SW480 (cell line): ENCODE results near the gene ACOT7.

Source experiments
- DNase-seq: peaks from one replicate; pipeline ENCODE4 v3.0.0-alpha.2; 2016; ENCODE audit warnings: low spot score

The ACOT7 gene

GRCh38 chr1:6360517-6361070 is 33.0 kb downstream of the ACOT7 start:
- no peak for DNase-seq

- no peak for DNase-seq
Measured at GRCh38 chr1:6360117-6360496, 33.5 kb downstream of the ACOT7 start.

GRCh38 chr1:6359216-6360116 is 34.1 kb downstream of the ACOT7 start:
- peak; percentile 69 for DNase-seq

- no peak for DNase-seq
Measured at GRCh38 chr1:6358757-6359201, 34.8 kb downstream of the ACOT7 start.

- peak; percentile 49 for DNase-seq
Measured at GRCh38 chr1:6358144-6358624, 35.4 kb downstream of the ACOT7 start.

GRCh38 chr1:6357243-6357936 is 36.2 kb downstream of the ACOT7 start:
- DNase-seq, result no peak

- DNase-seq, result no peak
Measured at GRCh38 chr1:6355621-6356020, 37.9 kb downstream of the ACOT7 start.

- no peak for DNase-seq
Measured at GRCh38 chr1:6354659-6355317, 38.8 kb downstream of the ACOT7 start.

- peak; percentile 61 for DNase-seq
Measured at GRCh38 chr1:6353955-6354658, 39.5 kb downstream of the ACOT7 start.

- DNase-seq, result no peak
Measured at GRCh38 chr1:6353619-6353954, 40.0 kb downstream of the ACOT7 start.

GRCh38 chr1:6352138-6352563 is 41.4 kb downstream of the ACOT7 start:
- peak; percentile 41 for DNase-seq

- DNase-seq, result no peak
Measured at GRCh38 chr1:6351480-6352137, 42.0 kb downstream of the ACOT7 start.

GRCh38 chr1:6350416-6351088 is 43.0 kb downstream of the ACOT7 start:
- DNase-seq, result no peak

GRCh38 chr1:6349254-6349943 is 44.2 kb downstream of the ACOT7 start:
- no peak for DNase-seq

GRCh38 chr1:6348511-6349191 is 44.9 kb downstream of the ACOT7 start:
- peak; percentile 63 for DNase-seq

- DNase-seq, result no peak
Measured at GRCh38 chr1:6347641-6348487, 45.7 kb downstream of the ACOT7 start.

GRCh38 chr1:6345460-6345859 is 48.1 kb downstream of the ACOT7 start:
- DNase-seq, result no peak

- DNase-seq, result peak; percentile 59
Measured at GRCh38 chr1:6345009-6345408, 48.6 kb downstream of the ACOT7 start.
